Midbrain (tissue), 1 donor: ENCODE data around the gene NOL6.
"Not testable (repeated sequence)": the region's sequence is repeated elsewhere in the genome, so short reads cannot be mapped to it uniquely, and the experiment has no call there.

Experiments
- DNase-seq: peaks from one replicate; lab custom pipeline; 2025; lab: John Stamatoyannopoulos, UW

NOL6 gene

GRCh38 chr9:33435821-33436277, 37.9 kb downstream of the NOL6 start:
- DNase-seq = no peak

GRCh38 chr9:33434317-33435105, 39.2 kb downstream of the NOL6 start:
- DNase-seq = no peak

- DNase-seq = no peak
These were observed 39.9 kb downstream of the NOL6 start for GRCh38 chr9:33433871-33434270.

- DNase-seq = no peak
These were observed 42.3 kb downstream of the NOL6 start for GRCh38 chr9:33431420-33431819.

GRCh38 chr9:33430942-33431341, 42.8 kb downstream of the NOL6 start:
- DNase-seq = no peak

- no peak for DNase-seq
These were observed 44.3 kb downstream of the NOL6 start for GRCh38 chr9:33429256-33429985.

- no peak for DNase-seq
These were observed 46.9 kb downstream of the NOL6 start for GRCh38 chr9:33426843-33427293.

- DNase-seq = no peak
These were observed 48.6 kb downstream of the NOL6 start for GRCh38 chr9:33425128-33425533.

GRCh38 chr9:33424492-33424891, 49.2 kb downstream of the NOL6 start:
- not testable (repeated sequence) for DNase-seq

GRCh38 chr9:33424043-33424442, 49.7 kb downstream of the NOL6 start:
- not testable (repeated sequence) for DNase-seq

- no peak for DNase-seq
These were observed 53.9 kb downstream of the NOL6 start for GRCh38 chr9:33419708-33420303.

GRCh38 chr9:33418090-33418489, 55.6 kb downstream of the NOL6 start:
- DNase-seq = no peak

- no peak for DNase-seq
These were observed 56.7 kb downstream of the NOL6 start for GRCh38 chr9:33416996-33417395.

GRCh38 chr9:33415501-33416038, 58.2 kb downstream of the NOL6 start:
- DNase-seq = peak; percentile 19

- DNase-seq = no peak
These were observed 58.7 kb downstream of the NOL6 start for GRCh38 chr9:33414889-33415500.

- DNase-seq = no peak
These were observed 59.5 kb downstream of the NOL6 start for GRCh38 chr9:33414268-33414667.
